Activated CD8-positive, alpha-beta memory T cell treated with anti-CD3 and anti-CD28 coated beads for 36 hours (primary cell): ENCODE results near the gene A4GALT. TPM values are rescaled to one million over a fixed set of nuclear protein-coding genes. Genes with fewer than 3 reads are reported as not detected.
"Not testable (repeated sequence)": the region's sequence is repeated elsewhere in the genome, so short reads cannot be mapped to it uniquely, and the experiment has no call there.

Experiments used
- CTCF ChIA-PET: fragments of 350-600 bp; sonication (Branson Sonifier 250); formaldehyde crosslinking; loops from one replicate; lab custom pipeline; 2021; ENCODE audit warnings: antibody characterized with exemption; lab: Charles Lee
- POLR2A ChIA-PET: fragments of 350-600 bp; sonication (Branson Sonifier 250); formaldehyde crosslinking; loops from one replicate; lab custom pipeline; 2021; ENCODE audit warnings: antibody characterized with exemption; lab: Charles Lee
- total RNA-seq, 2 experiments: library from RNA; stranded (reverse); gene quantifications; one replicate each; pipeline ENCODE4 v1.2.3, GENCODE V29; 2021

The A4GALT gene
- not detected for total RNA-seq

GRCh38 chr22:42720263-42721044 lies at the start of gene A4GALT:
Gene A4GALT (minus strand): TSS chr22:42720870. CDS start chr22:42693951, 26,919 bp downstream.
- CTCF ChIA-PET, result no interaction called here
- POLR2A ChIA-PET, result interaction anchor here (0.6 kb wide), 1 partner anchor 57 kb away, joined by 4 read pairs; no protein-coding TSS in a partner anchor

GRCh38 chr22:42770448-42770726 lies 49.7 kb upstream of the A4GALT start:
- ChIA-PET POLR2A (no interaction called here), CTCF (no interaction called here)

- ChIA-PET CTCF (no interaction called here), POLR2A (no interaction called here)
Measured at GRCh38 chr22:42769574-42770447, 49.1 kb upstream of the A4GALT start.

GRCh38 chr22:42769238-42769573 lies 48.5 kb upstream of the A4GALT start:
- ChIA-PET CTCF (no interaction called here), POLR2A (no interaction called here)

GRCh38 chr22:42768385-42769035 lies 47.8 kb upstream of the A4GALT start:
- POLR2A ChIA-PET, result interaction anchor here (0.5 kb wide), 1 partner anchor 319 kb away, joined by 3 read pairs; no protein-coding TSS in a partner anchor
- CTCF ChIA-PET, result interaction anchor here (0.6 kb wide), 1 partner anchor 15 kb away, joined by 3 read pairs; no protein-coding TSS in a partner anchor

GRCh38 chr22:42766860-42767259 lies 46.2 kb upstream of the A4GALT start:
- ChIA-PET CTCF (no interaction called here), POLR2A (no interaction called here)

GRCh38 chr22:42764895-42765363 lies 44.3 kb upstream of the A4GALT start:
- CTCF ChIA-PET, result no interaction called here

GRCh38 chr22:42763965-42764480 lies 43.4 kb upstream of the A4GALT start:
- CTCF ChIA-PET, result no interaction called here
- POLR2A ChIA-PET, result no interaction called here

More at GRCh38 chr22:42764895-42765363, 44.3 kb upstream of the A4GALT start:
- POLR2A ChIA-PET, result no interaction called here

GRCh38 chr22:42760806-42761565 lies 40.3 kb upstream of the A4GALT start:
- ChIA-PET POLR2A (no interaction called here), CTCF (no interaction called here)

GRCh38 chr22:42758931-42759629 lies 38.4 kb upstream of the A4GALT start:
- ChIA-PET CTCF (no interaction called here), POLR2A (no interaction called here)

GRCh38 chr22:42755553-42755952 lies 34.9 kb upstream of the A4GALT start:
- CTCF ChIA-PET, result not testable (repeated sequence)
- POLR2A ChIA-PET, result interaction anchor here (0.7 kb wide), 1 partner anchor 1140 kb away, joined by 3 read pairs; no protein-coding TSS in a partner anchor

- POLR2A ChIA-PET, result interaction anchor here (0.7 kb wide), 1 partner anchor 1140 kb away, joined by 3 read pairs; no protein-coding TSS in a partner anchor
- CTCF ChIA-PET, result interaction anchor here (1.3 kb wide), 1 partner anchor 28 kb away, joined by 3 read pairs; no protein-coding TSS in a partner anchor
Measured at GRCh38 chr22:42755121-42755520, 34.5 kb upstream of the A4GALT start.

GRCh38 chr22:42754658-42755057 lies 34.0 kb upstream of the A4GALT start:
- ChIA-PET CTCF (interaction anchor here (1.3 kb wide), 1 partner anchor 28 kb away, joined by 3 read pairs; no protein-coding TSS in a partner anchor), POLR2A (interaction anchor here (1.1 kb wide), 1 partner anchor 102 kb away, joined by 5 read pairs; no protein-coding TSS in a partner anchor)

GRCh38 chr22:42752912-42753311 lies 32.2 kb upstream of the A4GALT start:
- POLR2A ChIA-PET, result no interaction called here
- CTCF ChIA-PET, result no interaction called here

- POLR2A ChIA-PET, result interaction anchor here (0.5 kb wide), 1 partner anchor 27 kb away, joined by 3 read pairs; no protein-coding TSS in a partner anchor
- CTCF ChIA-PET, result no interaction called here
Measured at GRCh38 chr22:42752230-42752746, 31.6 kb upstream of the A4GALT start.

GRCh38 chr22:42750421-42750820 lies 29.8 kb upstream of the A4GALT start:
- CTCF ChIA-PET, POLR2A ChIA-PET: not testable (repeated sequence)

- CTCF ChIA-PET, result no interaction called here
- POLR2A ChIA-PET, result no interaction called here
Measured at GRCh38 chr22:42747701-42748513, 27.2 kb upstream of the A4GALT start.
